Smooth muscle cell (in vitro differentiated cells): ENCODE data around the gene PGAM5. TPM values are rescaled to one million over a fixed set of nuclear protein-coding genes. Genes with fewer than 3 reads are reported as not detected.
A peak's percentile ranks its signal among the peaks of the same experiment; 100 is the strongest.

Source experiments
- DNase-seq: peaks from one replicate; lab custom pipeline; 2025; ENCODE audit not compliant: unreplicated experiment; lab: John Stamatoyannopoulos, UW
- H2AFZ ChIP-seq: fragments of 200-600 bp; sonication (generic); 2 replicates; pipeline ENCODE4 v1.6.0; 2016; ENCODE audit warnings: antibody characterized with exemption, low read depth, mild to moderate bottlenecking
- H3F3A ChIP-seq: fragments of 200-600 bp; sonication (generic); 2 replicates; pipeline ENCODE4 v1.6.0; 2017; ENCODE audit warnings: antibody characterized with exemption, low read depth
- H3K27ac ChIP-seq: fragments of 200-600 bp; sonication (generic); 2 replicates; pipeline ENCODE4 v1.5.1; 2016; ENCODE audit warnings: low read depth, mild to moderate bottlenecking
- H3K27me3 ChIP-seq: fragments of 200-600 bp; sonication (generic); 2 replicates; pipeline ENCODE4 v1.6.1; 2016; ENCODE audit warnings: low read depth, mild to moderate bottlenecking
- H3K36me3 ChIP-seq: fragments of 200-600 bp; sonication (generic); 2 replicates; pipeline ENCODE4 v1.5.1; 2016; ENCODE audit warnings: low read depth
- H3K4me1 ChIP-seq: fragments of 200-600 bp; sonication (generic); 2 replicates; pipeline ENCODE4 v1.5.1; 2016; ENCODE audit warnings: low read depth
- H3K4me2 ChIP-seq: fragments of 200-600 bp; sonication (generic); 2 replicates; pipeline ENCODE4 v1.6.0; 2016; ENCODE audit warnings: mild to moderate bottlenecking
- H3K4me3 ChIP-seq: fragments of 200-600 bp; sonication (generic); 2 replicates; pipeline ENCODE4 v1.5.1; 2016; ENCODE audit warnings: mild to moderate bottlenecking
- H3K79me2 ChIP-seq: fragments of 200-600 bp; sonication (generic); 2 replicates; pipeline ENCODE4 v1.6.0; 2016; ENCODE audit warnings: low read depth, mild to moderate bottlenecking
- H3K9ac ChIP-seq: fragments of 200-600 bp; sonication (generic); 2 replicates; pipeline ENCODE4 v1.6.0; 2016; ENCODE audit warnings: low read depth
- H3K9me3 ChIP-seq: fragments of 200-600 bp; sonication (generic); replicated peaks from 2 replicates; pipeline ENCODE4 v1.5.1; 2016; ENCODE audit warnings: low read depth
- H4K20me1 ChIP-seq: fragments of 200-600 bp; sonication (generic); 2 replicates; pipeline ENCODE4 v1.6.0; 2016; ENCODE audit warnings: low read depth
- CTCF ChIP-seq: fragments of 200-600 bp; sonication (generic); IDR thresholded peaks from 2 replicates; pipeline ENCODE4 v1.5.1; 2017; ENCODE audit warnings: borderline replicate concordance, mild to moderate bottlenecking, antibody characterized with exemption; ENCODE audit not compliant: insufficient read depth, poor library complexity, severe bottlenecking
- WGBS: methylation state at CpG from one replicate; pipeline ENCODE4 v1.1.7; 2016; ENCODE audit warnings: low lambda C conversion rate; 5-methylcytosine and 5-hydroxymethylcytosine counted together
- polyA plus RNA-seq: library from polyadenylated mRNA; unstranded; fragments of >200 nt; fragmentation: Nextera tagmentation; extraction: Ambion mirVana; gene quantifications from 2 replicates; pipeline ENCODE4 v1.2.1, GENCODE V29; 2016
- total RNA-seq: library from RNA; depleted of rRNA; stranded (reverse); fragments of >200 nt; gene quantifications from 2 replicates; pipeline ENCODE4 v1.2.3, GENCODE V29; 2014

The PGAM5 gene
- total and polyA plus RNA-seq, 2 experiments from 2014 or later: 13.5 to 16.8 TPM

GRCh38 chr12:132723015-132723763, 12.5 kb downstream of the PGAM5 start:
- Histone ChIP-seq H3F3A (peaks cover 17% of the 10 kb centered on the region), H4K20me1 (peaks cover 90% of the 10 kb centered on the region), H3K27ac (peak overlapping the region; percentile 73), H3K27me3 (no peaks in the 10 kb centered on the region), H3K9ac (peak overlapping the region; percentile 49), H3K4me1 (no peaks in the 10 kb centered on the region), H3K36me3 (peaks cover 7% of the 10 kb centered on the region), H3K4me2 (no peak overlapping the region), H3K9me3 (no peaks in the 10 kb centered on the region), H2AFZ (no peak overlapping the region), H3K79me2 (peaks cover 23% of the 10 kb centered on the region), H3K4me3 (no peak overlapping the region)
- no peak for DNase-seq
- WGBS: 91% methylated on average over 30 of the region's 30 CpGs
- TF ChIP-seq CTCF: no peak

GRCh38 chr12:132723764-132724140, 13.1 kb downstream of the PGAM5 start:
- no peak overlapping the region for H2AFZ ChIP-seq
- H3K27ac ChIP-seq: peak overlapping the region; percentile 73
- H3K4me2 ChIP-seq: no peak overlapping the region
- no peaks in the 10 kb centered on the region for H3K27me3 ChIP-seq
- no peak overlapping the region for H3K4me3 ChIP-seq
- no peaks in the 10 kb centered on the region for H3K4me1 ChIP-seq
- H4K20me1 ChIP-seq: peaks cover 94% of the 10 kb centered on the region
- peak overlapping the region; percentile 49 for H3K9ac ChIP-seq
- peaks cover 28% of the 10 kb centered on the region for H3K79me2 ChIP-seq
- WGBS: 72% methylated on average over 2 of the region's 2 CpGs
- TF ChIP-seq CTCF: no peak
- no peak for DNase-seq
- no peaks in the 10 kb centered on the region for H3K9me3 ChIP-seq
- H3K36me3 ChIP-seq: peaks cover 10% of the 10 kb centered on the region
- peaks cover 15% of the 10 kb centered on the region for H3F3A ChIP-seq

- 93% methylated on average over 30 of the region's 30 CpGs for WGBS
These were observed 14.0 kb downstream of the PGAM5 start for GRCh38 chr12:132724506-132725241.

More at GRCh38 chr12:132724506-132725241, 14.0 kb downstream of the PGAM5 start:
- Histone ChIP-seq H3K79me2 (peaks cover 30% of the 10 kb centered on the region), H3K36me3 (peaks cover 10% of the 10 kb centered on the region), H3K27ac (peak overlapping the region; percentile 73), H2AFZ (no peak overlapping the region), H3K4me1 (no peaks in the 10 kb centered on the region), H3K4me2 (no peak overlapping the region), H3F3A (peaks cover 11% of the 10 kb centered on the region), H3K9ac (no peak overlapping the region), H3K9me3 (no peaks in the 10 kb centered on the region), H4K20me1 (peaks cover 93% of the 10 kb centered on the region), H3K4me3 (no peak overlapping the region), H3K27me3 (no peaks in the 10 kb centered on the region)
- DNase-seq: no peak
- TF ChIP-seq CTCF: no peak
